ENCODE results near the gene TBC1D8. TPM values are rescaled to one million over a fixed set of nuclear protein-coding genes. Genes with fewer than 3 reads are reported as not detected.

Gene TBC1D8
- total RNA-seq, 2 donors from 2014 or later = 0.45 to 0.95 TPM

GRCh38 chr2:100997509-100998234, 153.5 kb downstream of the TBC1D8 start:
- Mint-ChIP-seq H3K9me3 (peaks cover 3% of the 10 kb centered on the region), H3K27me3 (no peaks in the 10 kb centered on the region), H3K27ac (no peak overlapping the region), H3K36me3 (ENCODE audit: low read depth) (peaks cover 11% of the 10 kb centered on the region), H3K4me1 (peaks cover 8% of the 10 kb centered on the region), H3K4me3 (no peak overlapping the region)
- ATAC-seq (replicated peaks) = no peak

- no peaks in the 10 kb centered on the region for H3K27me3 Mint-ChIP-seq
- no peak for ATAC-seq (replicated peaks)
- H3K4me3 Mint-ChIP-seq = no peak overlapping the region
- no peaks in the 10 kb centered on the region for H3K9me3 Mint-ChIP-seq
- peaks cover 6% of the 10 kb centered on the region for H3K4me1 Mint-ChIP-seq
- H3K27ac Mint-ChIP-seq = no peak overlapping the region
- H3K36me3 Mint-ChIP-seq (ENCODE audit: low read depth) = no peaks in the 10 kb centered on the region
These were observed 155.7 kb downstream of the TBC1D8 start for GRCh38 chr2:100995309-100996075.

GRCh38 chr2:100993294-100993693, 157.9 kb downstream of the TBC1D8 start:
- H3K27ac Mint-ChIP-seq = no peak overlapping the region
- no peaks in the 10 kb centered on the region for H3K36me3 Mint-ChIP-seq (ENCODE audit: low read depth)
- no peaks in the 10 kb centered on the region for H3K27me3 Mint-ChIP-seq
- H3K9me3 Mint-ChIP-seq = no peaks in the 10 kb centered on the region
- H3K4me3 Mint-ChIP-seq = no peak overlapping the region
- ATAC-seq (replicated peaks) = no peak
- H3K4me1 Mint-ChIP-seq = peaks cover 6% of the 10 kb centered on the region

GRCh38 chr2:100992262-100992661, 158.9 kb downstream of the TBC1D8 start:
- Mint-ChIP-seq H3K27ac (peak overlapping the region; percentile 30), H3K4me1 (peaks cover 6% of the 10 kb centered on the region), H3K9me3 (no peaks in the 10 kb centered on the region), H3K36me3 (ENCODE audit: low read depth) (no peaks in the 10 kb centered on the region), H3K4me3 (no peak overlapping the region), H3K27me3 (no peaks in the 10 kb centered on the region)
- peak; percentile 34 for ATAC-seq (replicated peaks)

GRCh38 chr2:100991404-100991773, 159.8 kb downstream of the TBC1D8 start:
- H3K9me3 Mint-ChIP-seq = no peaks in the 10 kb centered on the region
- no peak overlapping the region for H3K4me3 Mint-ChIP-seq
- no peak for ATAC-seq (replicated peaks)
- H3K27ac Mint-ChIP-seq = no peak overlapping the region
- no peaks in the 10 kb centered on the region for H3K27me3 Mint-ChIP-seq
- H3K4me1 Mint-ChIP-seq = peaks cover 6% of the 10 kb centered on the region
- no peaks in the 10 kb centered on the region for H3K36me3 Mint-ChIP-seq (ENCODE audit: low read depth)

- H3K4me3 Mint-ChIP-seq = no peak overlapping the region
- H3K9me3 Mint-ChIP-seq = no peaks in the 10 kb centered on the region
- no peak for ATAC-seq (replicated peaks)
- peaks cover 6% of the 10 kb centered on the region for H3K4me1 Mint-ChIP-seq
- no peaks in the 10 kb centered on the region for H3K36me3 Mint-ChIP-seq (ENCODE audit: low read depth)
- no peaks in the 10 kb centered on the region for H3K27me3 Mint-ChIP-seq
- H3K27ac Mint-ChIP-seq = no peak overlapping the region
These were observed 160.4 kb downstream of the TBC1D8 start for GRCh38 chr2:100990650-100991403.

GRCh38 chr2:100990166-100990565, 161.0 kb downstream of the TBC1D8 start:
- H3K27ac Mint-ChIP-seq = no peak overlapping the region
- H3K27me3 Mint-ChIP-seq = no peaks in the 10 kb centered on the region
- ATAC-seq (replicated peaks) = no peak
- H3K9me3 Mint-ChIP-seq = no peaks in the 10 kb centered on the region
- no peak overlapping the region for H3K4me3 Mint-ChIP-seq
- H3K4me1 Mint-ChIP-seq = peaks cover 6% of the 10 kb centered on the region
- no peaks in the 10 kb centered on the region for H3K36me3 Mint-ChIP-seq (ENCODE audit: low read depth)

GRCh38 chr2:100989666-100990065, 161.5 kb downstream of the TBC1D8 start:
- ATAC-seq (replicated peaks) = no peak
- Mint-ChIP-seq H3K27me3 (no peaks in the 10 kb centered on the region), H3K9me3 (no peaks in the 10 kb centered on the region), H3K4me1 (peaks cover 11% of the 10 kb centered on the region), H3K27ac (peak overlapping the region; percentile 20), H3K4me3 (no peak overlapping the region), H3K36me3 (ENCODE audit: low read depth) (no peaks in the 10 kb centered on the region)

GRCh38 chr2:100988630-100989417, 162.4 kb downstream of the TBC1D8 start:
- Mint-ChIP-seq H3K27ac (peak overlapping the region; percentile 20), H3K36me3 (ENCODE audit: low read depth) (no peaks in the 10 kb centered on the region), H3K27me3 (no peaks in the 10 kb centered on the region), H3K4me3 (no peak overlapping the region), H3K9me3 (no peaks in the 10 kb centered on the region), H3K4me1 (peaks cover 11% of the 10 kb centered on the region)
- ATAC-seq (replicated peaks) = no peak

GRCh38 chr2:100987974-100988373, 163.2 kb downstream of the TBC1D8 start:
- no peak overlapping the region for H3K27ac Mint-ChIP-seq
- no peak overlapping the region for H3K4me3 Mint-ChIP-seq
- ATAC-seq (replicated peaks) = no peak
- H3K9me3 Mint-ChIP-seq = no peaks in the 10 kb centered on the region
- no peaks in the 10 kb centered on the region for H3K36me3 Mint-ChIP-seq (ENCODE audit: low read depth)
- peaks cover 11% of the 10 kb centered on the region for H3K4me1 Mint-ChIP-seq
- no peaks in the 10 kb centered on the region for H3K27me3 Mint-ChIP-seq

GRCh38 chr2:100987536-100987935, 163.6 kb downstream of the TBC1D8 start:
- Mint-ChIP-seq H3K4me3 (no peak overlapping the region), H3K27me3 (no peaks in the 10 kb centered on the region), H3K4me1 (peaks cover 8% of the 10 kb centered on the region), H3K27ac (no peak overlapping the region), H3K9me3 (no peaks in the 10 kb centered on the region), H3K36me3 (ENCODE audit: low read depth) (no peaks in the 10 kb centered on the region)
- ATAC-seq (replicated peaks) = no peak

- no peak overlapping the region for H3K27ac Mint-ChIP-seq
- no peaks in the 10 kb centered on the region for H3K9me3 Mint-ChIP-seq
- H3K27me3 Mint-ChIP-seq = no peaks in the 10 kb centered on the region
- no peak for ATAC-seq (replicated peaks)
- H3K4me3 Mint-ChIP-seq = no peak overlapping the region
- peaks cover 5% of the 10 kb centered on the region for H3K4me1 Mint-ChIP-seq
- no peaks in the 10 kb centered on the region for H3K36me3 Mint-ChIP-seq (ENCODE audit: low read depth)
These were observed 165.0 kb downstream of the TBC1D8 start for GRCh38 chr2:100986157-100986556.

GRCh38 chr2:100984892-100985307, 166.3 kb downstream of the TBC1D8 start:
- no peak overlapping the region for H3K4me3 Mint-ChIP-seq
- H3K27me3 Mint-ChIP-seq = no peaks in the 10 kb centered on the region
- peaks cover 5% of the 10 kb centered on the region for H3K4me1 Mint-ChIP-seq
- no peak overlapping the region for H3K27ac Mint-ChIP-seq
- H3K9me3 Mint-ChIP-seq = no peaks in the 10 kb centered on the region
- no peaks in the 10 kb centered on the region for H3K36me3 Mint-ChIP-seq (ENCODE audit: low read depth)
- peak; percentile 78 for ATAC-seq (replicated peaks)

GRCh38 chr2:100983684-100984310, 167.4 kb downstream of the TBC1D8 start:
- ATAC-seq (replicated peaks) = no peak

More at GRCh38 chr2:100983684-100984310, 167.4 kb downstream of the TBC1D8 start:
- H3K4me1 Mint-ChIP-seq = peaks cover 5% of the 10 kb centered on the region
- H3K27ac Mint-ChIP-seq = no peak overlapping the region
- no peak overlapping the region for H3K4me3 Mint-ChIP-seq
- no peaks in the 10 kb centered on the region for H3K27me3 Mint-ChIP-seq
- no peaks in the 10 kb centered on the region for H3K9me3 Mint-ChIP-seq
- no peaks in the 10 kb centered on the region for H3K36me3 Mint-ChIP-seq (ENCODE audit: low read depth)
